HFFc6 (cell line): Measurements from ENCODE around the gene ANXA4. TPM values are rescaled to one million over a fixed set of nuclear protein-coding genes. Genes with fewer than 3 reads are reported as not detected.
A peak's percentile ranks its signal among the peaks of the same experiment; 100 is the strongest.

Source experiments
- DNase-seq: peaks from one replicate; pipeline ENCODE4 v3.0.0-alpha.2; 2018
- H3K27ac Mint-ChIP-seq: 2 replicates; pipeline ENCODE4 v1.8.0; 2020; ENCODE audit warnings: mild to moderate bottlenecking, mixed read lengths
- H3K27me3 Mint-ChIP-seq: 2 replicates; pipeline ENCODE4 v1.8.0; 2021; ENCODE audit warnings: mild to moderate bottlenecking, moderate library complexity, mixed read lengths; ENCODE audit not compliant: insufficient read depth
- H3K36me3 Mint-ChIP-seq: 2 replicates; pipeline ENCODE4 v1.8.0; 2021; ENCODE audit warnings: low read depth, mixed read lengths
- H3K4me1 Mint-ChIP-seq: 2 replicates; pipeline ENCODE4 v1.8.0; 2020; ENCODE audit warnings: low read depth, mixed read lengths
- H3K4me3 Mint-ChIP-seq: 2 replicates; pipeline ENCODE4 v1.8.0; 2020; ENCODE audit warnings: mild to moderate bottlenecking, moderate library complexity, mixed read lengths
- H3K9me3 Mint-ChIP-seq: 2 replicates; pipeline ENCODE4 v1.8.0; 2020; ENCODE audit warnings: mild to moderate bottlenecking, mixed read lengths
- CTCF ChIP-seq: fragments of 200-600 bp; sonication (generic); IDR thresholded peaks from 2 replicates; pipeline ENCODE4 v1.5.0; 2021; ENCODE audit warnings: antibody characterized with exemption, mild to moderate bottlenecking
- total RNA-seq, 6 experiments: library from RNA; stranded (reverse); fragmentation: NEBNext Ultra II Directional; extraction: Animal tissue kit (Norgen Biotek cat#: 25700); gene quantifications; 2 replicates in 1 of 6; 3 replicates in 5 of 6; pipeline ENCODE4 v1.2.3, GENCODE V29; 2021

The ANXA4 gene
- total RNA-seq, 6 experiments from 2014 or later: 92.8 to 112 (median 96.1) TPM

- Mint-ChIP-seq H3K27ac (peak overlapping the region; percentile 20), H3K27me3 (no peaks in the 10 kb centered on the region), H3K36me3 (peaks cover 11% of the 10 kb centered on the region), H3K9me3 (no peaks in the 10 kb centered on the region), H3K4me1 (peaks cover 58% of the 10 kb centered on the region), H3K4me3 (no peak overlapping the region)
- no peak for DNase-seq
- no peak for TF ChIP-seq CTCF
These were observed 22.6 kb downstream of the ANXA4 start for GRCh38 chr2:69764286-69765095.

- H3K9me3 Mint-ChIP-seq: no peaks in the 10 kb centered on the region
- H3K27me3 Mint-ChIP-seq: no peaks in the 10 kb centered on the region
- H3K36me3 Mint-ChIP-seq: peaks cover 11% of the 10 kb centered on the region
- TF ChIP-seq CTCF: no peak
- no peak overlapping the region for H3K27ac Mint-ChIP-seq
- DNase-seq: no peak
- peaks cover 64% of the 10 kb centered on the region for H3K4me1 Mint-ChIP-seq
- no peak overlapping the region for H3K4me3 Mint-ChIP-seq
These were observed 23.1 kb downstream of the ANXA4 start for GRCh38 chr2:69765096-69765380.

GRCh38 chr2:69766014-69766413 lies 24.1 kb downstream of the ANXA4 start:
- Mint-ChIP-seq H3K27ac (0 out of 2 replicates have a peak overlapping the region, but pooled peaks have one; percentile 2), H3K36me3 (peaks cover 11% of the 10 kb centered on the region), H3K4me3 (no peak overlapping the region), H3K27me3 (no peaks in the 10 kb centered on the region), H3K4me1 (peaks cover 70% of the 10 kb centered on the region), H3K9me3 (no peaks in the 10 kb centered on the region)
- no peak for DNase-seq
- TF ChIP-seq CTCF: no peak

- peak; percentile 48; the same call in 1 of the 2 replicates for TF ChIP-seq CTCF
- Mint-ChIP-seq H3K4me1 (peaks cover 80% of the 10 kb centered on the region), H3K9me3 (no peaks in the 10 kb centered on the region), H3K4me3 (peak overlapping the region; percentile 75), H3K27me3 (no peaks in the 10 kb centered on the region), H3K36me3 (peaks cover 11% of the 10 kb centered on the region), H3K27ac (peak overlapping the region; percentile 97)
- DNase-seq: peak; percentile 81
These were observed 25.1 kb downstream of the ANXA4 start for GRCh38 chr2:69767034-69767433.

GRCh38 chr2:69768235-69768634 lies 26.3 kb downstream of the ANXA4 start:
- no peak overlapping the region for H3K27ac Mint-ChIP-seq
- no peak for DNase-seq
- no peaks in the 10 kb centered on the region for H3K9me3 Mint-ChIP-seq
- H3K4me1 Mint-ChIP-seq: peaks cover 83% of the 10 kb centered on the region
- H3K4me3 Mint-ChIP-seq: no peak overlapping the region
- H3K27me3 Mint-ChIP-seq: no peaks in the 10 kb centered on the region
- TF ChIP-seq CTCF: no peak
- peaks cover 6% of the 10 kb centered on the region; the same call in 1 of the 2 replicates for H3K36me3 Mint-ChIP-seq
